Subcutaneous preadipocyte (primary cell): ENCODE results near the gene RASD1. TPM values are rescaled to one million over a fixed set of nuclear protein-coding genes. Genes with fewer than 3 reads are reported as not detected.

Experiments
- small RNA-seq: library from RNA; depleted of rRNA; stranded (forward); fragments of <200 nt; gene quantifications from one replicate; pipeline ENCODE3, GENCODE V24; 2012
- total RNA-seq: library from RNA; depleted of rRNA; stranded (reverse); fragments of >200 nt; gene quantifications from 2 replicates; pipeline ENCODE4 v1.2.3, GENCODE V29; 2012

Gene RASD1, protein sequence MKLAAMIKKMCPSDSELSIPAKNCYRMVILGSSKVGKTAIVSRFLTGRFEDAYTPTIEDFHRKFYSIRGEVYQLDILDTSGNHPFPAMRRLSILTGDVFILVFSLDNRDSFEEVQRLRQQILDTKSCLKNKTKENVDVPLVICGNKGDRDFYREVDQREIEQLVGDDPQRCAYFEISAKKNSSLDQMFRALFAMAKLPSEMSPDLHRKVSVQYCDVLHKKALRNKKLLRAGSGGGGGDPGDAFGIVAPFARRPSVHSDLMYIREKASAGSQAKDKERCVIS
- 2.5 and 17.6 TPM in 2 replicates for total RNA-seq

GRCh38 chr17:17496189-17497064 is at the start of gene RASD1:
RASD1 (minus strand) TSS chr17:17496395; CDS start chr17:17496181, 214 bp downstream.

GRCh38 chr17:17476865-17477467 is 19.2 kb downstream of the RASD1 start, which contains the start of gene MED9:
MED9 (plus strand) TSS chr17:17477000; CDS start chr17:17477042, 42 bp downstream.

Small RNAs within 50 kb of the gene (small RNA-seq; reads per million reads assigned to genes)
- gene RF00019: not detected

Other genes starting within 250 kb of the RASD1 start
- 104 and 105 TPM in 2 replicates for gene COPS3, start 215.1 kb downstream of the RASD1 start, total RNA-seq
- gene NT5M, start 193.0 kb downstream of the RASD1 start, total RNA-seq: 2.2 and 3.7 TPM in 2 replicates
- 10.3 and 16.0 TPM in 2 replicates for gene MED9, start 19.4 kb downstream of the RASD1 start, total RNA-seq
- 42.2 and 50.3 TPM in 2 replicates for gene PEMT, start 95.3 kb upstream of the RASD1 start, total RNA-seq
- 5.9 and 9.4 TPM in 2 replicates for gene RAI1, start 185.1 kb upstream of the RASD1 start, total RNA-seq